Muscle layer of duodenum (tissue), 2 donors: ENCODE results near the gene ZNF331.
"Not testable (repeated sequence)": the region's sequence is repeated elsewhere in the genome, so short reads cannot be mapped to it uniquely, and the experiment has no call there.

Experiments
- H3K27ac ChIP-seq: one replicate; pipeline ENCODE4 v1.7.0; 2013; ENCODE audit warnings: mild to moderate bottlenecking, low read length
- H3K27me3 ChIP-seq: one replicate; pipeline ENCODE4 v1.7.0; 2013; ENCODE audit warnings: low read depth, mild to moderate bottlenecking, control low read depth, low read length
- H3K36me3 ChIP-seq, 2 donors: one replicate each; pipeline ENCODE4 v1.7.0; 2013; ENCODE audit warnings: low read length in 2 of 2, control low read depth in 1 of 2, mild to moderate bottlenecking in 1 of 2; ENCODE audit not compliant: insufficient read depth in 2 of 2, control insufficient read depth in 1 of 2
- H3K4me1 ChIP-seq, 2 donors: one replicate each; pipeline ENCODE4 v1.7.0; 2013; ENCODE audit warnings: low read length in 2 of 2, mild to moderate bottlenecking in 2 of 2, control low read depth in 1 of 2, moderate library complexity in 1 of 2; ENCODE audit not compliant: insufficient read depth in 2 of 2, control insufficient read depth in 1 of 2
- H3K4me3 ChIP-seq, 2 donors: one replicate each; pipeline ENCODE4 v1.7.0; 2013; ENCODE audit warnings: low read length in 2 of 2, low read depth in 1 of 2, mild to moderate bottlenecking in 1 of 2
- H3K9me3 ChIP-seq, 2 donors: one replicate each; pipeline ENCODE4 v1.7.0; 2013; ENCODE audit warnings: low read length in 2 of 2, control low read depth in 1 of 2, mild to moderate bottlenecking in 1 of 2; ENCODE audit not compliant: control insufficient read depth in 1 of 2
- donor health status: healthy.

ZNF331 gene

GRCh38 chr19:53537521-53538377, at the start of gene ZNF331:
ZNF331 (plus strand) TSS chr19:53538145; CDS start chr19:53569377, 31,232 bp downstream.
- Histone ChIP-seq H3K27me3 (no peaks in the 10 kb centered on the region), H3K9me3 (no peaks in the 10 kb centered on the region), H3K27ac (peak within 1 kb of the TSS; percentile 39), H3K36me3 (peaks cover 0 to 8% of the 10 kb centered on the region in 2 donors), H3K4me1 (peaks cover 0 to 4% of the 10 kb centered on the region in 2 donors), H3K4me3 (peak within 1 kb of the TSS; percentile 76 to 87)

GRCh38 chr19:53492153-53492552, 45.8 kb upstream of the ZNF331 start:
- Histone ChIP-seq H3K9me3 (peaks cover 21 to 34% of the 10 kb centered on the region in 2 donors), H3K27me3 (no peaks in the 10 kb centered on the region), H3K36me3 (peaks cover 17 to 47% of the 10 kb centered on the region in 2 donors), H3K4me3 (no peak overlapping the region), H3K4me1 (no peaks in the 10 kb centered on the region), H3K27ac (no peak overlapping the region)

- H3K27me3 ChIP-seq: not testable (repeated sequence)
- peaks cover 2 to 18% of the 10 kb centered on the region in 2 donors for H3K9me3 ChIP-seq
Observed at GRCh38 chr19:53497311-53498023, 40.5 kb upstream of the ZNF331 start.

GRCh38 chr19:53498024-53498395, 39.9 kb upstream of the ZNF331 start:
- H3K36me3 ChIP-seq, H3K27ac ChIP-seq, H3K27me3 ChIP-seq, H3K4me3 ChIP-seq, H3K4me1 ChIP-seq: not testable (repeated sequence)
- peaks cover 0 to 12% of the 10 kb centered on the region in 2 donors for H3K9me3 ChIP-seq

More at GRCh38 chr19:53497311-53498023, 40.5 kb upstream of the ZNF331 start:
- not testable (repeated sequence) for H3K36me3 ChIP-seq, H3K4me3 ChIP-seq, H3K4me1 ChIP-seq, H3K27ac ChIP-seq

GRCh38 chr19:53503151-53503550, 34.8 kb upstream of the ZNF331 start:
- H3K27ac ChIP-seq, H3K36me3 ChIP-seq, H3K27me3 ChIP-seq, H3K4me1 ChIP-seq, H3K4me3 ChIP-seq, H3K9me3 ChIP-seq: not testable (repeated sequence)

- H3K36me3 ChIP-seq, H3K27ac ChIP-seq, H3K4me3 ChIP-seq, H3K27me3 ChIP-seq, H3K4me1 ChIP-seq, H3K9me3 ChIP-seq: not testable (repeated sequence)
Observed at GRCh38 chr19:53503671-53504364, 34.1 kb upstream of the ZNF331 start.

- peak overlapping the region in 1 of 2 donors; percentile 42 for H3K4me3 ChIP-seq
- H3K36me3 ChIP-seq, H3K4me1 ChIP-seq, H3K27ac ChIP-seq, H3K27me3 ChIP-seq, H3K9me3 ChIP-seq: not testable (repeated sequence)
Observed at GRCh38 chr19:53504365-53504703, 33.6 kb upstream of the ZNF331 start.

GRCh38 chr19:53504885-53505284, 33.1 kb upstream of the ZNF331 start:
- no peak overlapping the region for H3K27ac ChIP-seq
- no peaks in the 10 kb centered on the region for H3K36me3 ChIP-seq
- H3K4me3 ChIP-seq: peak overlapping the region in 1 of 2 donors; percentile 42
- no peaks in the 10 kb centered on the region for H3K27me3 ChIP-seq
- H3K9me3 ChIP-seq: no peaks in the 10 kb centered on the region
- no peaks in the 10 kb centered on the region for H3K4me1 ChIP-seq

GRCh38 chr19:53506728-53507127, 31.2 kb upstream of the ZNF331 start:
- H3K9me3 ChIP-seq: no peaks in the 10 kb centered on the region
- H3K27me3 ChIP-seq: no peaks in the 10 kb centered on the region
- no peaks in the 10 kb centered on the region for H3K4me1 ChIP-seq
- H3K4me3 ChIP-seq: no peak overlapping the region
- H3K36me3 ChIP-seq: no peaks in the 10 kb centered on the region
- H3K27ac ChIP-seq: no peak overlapping the region

GRCh38 chr19:53507523-53508442, 30.2 kb upstream of the ZNF331 start:
- Histone ChIP-seq H3K27me3 (no peaks in the 10 kb centered on the region), H3K9me3 (no peaks in the 10 kb centered on the region), H3K4me1 (peaks cover 0 to 3% of the 10 kb centered on the region in 2 donors), H3K36me3 (no peaks in the 10 kb centered on the region), H3K27ac (no peak overlapping the region), H3K4me3 (no peak overlapping the region)
